Activated effector memory CD4-positive, alpha-beta T cell treated with Interleukin-2 at 50 U/mL for 16 hours (primary cell): ENCODE results near the gene DEFB123.
"Not testable (repeated sequence)": the region's sequence is repeated elsewhere in the genome, so short reads cannot be mapped to it uniquely, and the experiment has no call there.

Experiments
- DNase-seq: peaks from one replicate; pipeline ENCODE4 v3.0.0-alpha.2; 2020

DEFB123 gene, protein sequence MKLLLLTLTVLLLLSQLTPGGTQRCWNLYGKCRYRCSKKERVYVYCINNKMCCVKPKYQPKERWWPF

DNA sequence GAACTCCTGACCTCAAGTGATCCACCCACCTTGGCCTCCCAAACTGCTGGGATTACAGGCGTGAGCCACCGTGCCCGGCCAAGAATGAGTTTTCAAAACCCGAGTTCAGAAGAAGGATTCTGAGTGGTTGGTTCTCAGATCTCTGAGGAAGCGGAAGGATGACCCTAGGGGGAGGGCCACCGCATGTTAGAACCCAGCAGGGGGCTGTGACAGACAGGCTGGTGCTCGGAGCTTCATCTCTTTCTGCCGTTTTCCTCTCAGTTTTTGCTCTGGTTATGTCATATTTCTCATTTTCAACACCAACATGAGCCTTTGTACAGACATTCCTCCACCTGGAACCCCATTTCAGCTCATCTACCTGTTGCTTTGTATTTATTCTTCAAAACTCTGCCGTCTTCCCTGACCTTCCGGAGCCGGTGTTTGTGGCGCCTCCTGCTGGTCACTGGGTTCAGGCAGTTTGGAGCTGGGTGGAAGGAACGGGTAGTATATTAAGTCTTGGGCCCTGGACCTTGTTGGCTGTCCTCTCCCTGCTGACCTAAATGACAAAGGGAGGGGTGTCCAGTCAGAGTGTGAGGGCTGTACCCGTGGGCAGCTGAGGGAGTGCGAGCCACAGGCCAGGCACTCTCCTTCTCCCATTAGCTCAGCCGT lies at the start of gene DEFB123:
Gene DEFB123 (plus strand): TSS at position 621 of the 648 bp plus-strand sequence. CDS start 67 bp downstream, outside the sequence.
- no peak for DNase-seq

DNA sequence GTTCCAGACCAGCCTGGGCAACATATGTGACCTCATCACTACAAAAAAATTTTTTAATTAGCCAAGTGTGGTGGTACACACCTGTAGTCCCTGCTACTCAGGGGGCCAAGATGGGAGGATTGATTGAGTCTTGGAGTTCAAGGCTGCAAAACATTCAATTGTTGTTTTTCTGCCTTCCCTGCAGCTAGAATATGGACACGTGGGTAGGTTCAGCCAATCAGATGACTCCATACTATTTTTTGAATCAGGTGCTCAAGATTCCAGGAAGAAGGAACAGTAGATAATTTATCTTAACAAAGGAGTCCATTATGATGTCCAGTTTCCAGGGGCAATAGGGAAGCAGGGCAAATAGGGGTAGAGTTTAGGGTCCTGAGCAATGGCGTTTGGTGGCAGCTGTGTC lies 47.6 kb upstream of the DEFB123 start:
- no peak for DNase-seq

DNA sequence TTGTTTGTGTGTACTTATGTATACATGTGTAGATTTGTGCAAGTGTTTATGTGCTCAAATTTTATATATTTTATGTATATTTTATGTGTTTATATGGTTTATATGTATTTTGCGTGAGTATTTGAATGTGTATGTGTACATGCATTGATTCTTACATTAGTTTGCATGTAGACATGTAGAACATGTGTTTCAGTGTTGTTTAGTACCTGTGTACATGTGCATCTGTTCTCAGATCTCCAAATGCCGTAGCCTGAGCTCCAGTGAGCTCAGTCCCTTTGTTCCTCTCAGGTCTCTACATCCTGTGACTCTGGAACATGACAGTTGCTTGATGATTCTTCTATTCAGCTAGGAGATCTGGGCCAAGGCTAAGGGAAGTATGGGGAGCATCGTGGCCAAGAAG lies 45.5 kb upstream of the DEFB123 start:
- DNase-seq, result no peak

DNA sequence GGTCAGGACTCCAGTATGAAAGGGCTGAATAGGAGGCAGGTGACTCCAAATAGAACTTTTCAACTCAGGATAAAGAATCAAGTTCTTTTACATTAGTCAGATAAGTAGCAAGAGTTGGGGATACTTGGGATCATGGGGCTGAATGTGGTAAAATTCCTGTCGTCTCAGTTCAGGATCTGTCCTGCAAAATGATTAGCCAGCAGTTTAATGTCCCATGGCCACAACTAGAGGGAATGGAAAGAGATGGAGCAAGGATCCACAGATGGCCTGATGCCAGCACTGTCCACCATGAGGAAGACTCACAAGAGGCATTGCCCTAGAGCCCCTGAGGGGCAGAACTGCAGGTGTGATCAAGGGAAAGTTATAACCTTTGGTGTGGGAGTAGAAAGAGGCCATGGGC lies 36.5 kb upstream of the DEFB123 start:
- no peak for DNase-seq

DNA sequence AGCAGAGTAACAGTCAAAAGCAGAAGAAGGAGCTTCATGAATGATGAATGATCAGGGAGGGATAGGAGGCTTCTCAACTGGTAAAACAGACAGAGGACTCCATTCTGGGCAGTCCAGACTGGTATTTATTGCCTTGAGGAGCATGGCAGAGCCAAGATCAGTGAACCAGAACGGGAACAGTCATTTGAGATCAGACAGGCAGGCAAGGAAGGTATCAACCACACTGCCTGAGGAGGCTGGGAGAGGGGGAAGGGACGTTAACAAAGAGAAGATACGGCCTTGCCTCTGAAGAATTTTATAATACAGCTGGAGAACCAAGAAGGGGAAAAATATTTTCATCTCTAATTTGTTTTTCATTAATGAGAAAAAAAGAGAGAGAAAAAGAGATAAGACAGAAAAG lies 34.3 kb upstream of the DEFB123 start, which contains the start of gene DEFB121:
Gene DEFB121 (minus strand): TSS at position 101 of the 400 bp plus-strand sequence. CDS start 63 bp downstream, at position 38.
- DNase-seq, result no peak

DNA sequence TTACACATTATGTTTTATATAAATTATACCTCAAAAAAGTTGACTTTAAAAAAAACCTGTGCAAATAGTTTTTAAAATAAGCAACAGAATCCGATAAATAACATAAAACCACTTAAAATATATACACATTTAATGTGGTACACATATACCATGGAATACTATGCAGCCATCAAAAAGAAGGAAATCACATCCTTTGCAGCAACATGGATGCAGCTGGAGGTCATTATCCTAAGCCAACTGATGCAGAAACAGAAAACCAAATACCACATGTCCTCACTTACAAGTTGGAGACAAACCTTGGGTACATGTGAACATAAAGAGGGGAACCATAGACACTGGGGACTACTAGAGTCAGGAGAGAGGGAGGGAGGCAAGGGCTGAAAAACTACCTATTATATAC lies 30.4 kb upstream of the DEFB123 start:
- no peak for DNase-seq

DNA sequence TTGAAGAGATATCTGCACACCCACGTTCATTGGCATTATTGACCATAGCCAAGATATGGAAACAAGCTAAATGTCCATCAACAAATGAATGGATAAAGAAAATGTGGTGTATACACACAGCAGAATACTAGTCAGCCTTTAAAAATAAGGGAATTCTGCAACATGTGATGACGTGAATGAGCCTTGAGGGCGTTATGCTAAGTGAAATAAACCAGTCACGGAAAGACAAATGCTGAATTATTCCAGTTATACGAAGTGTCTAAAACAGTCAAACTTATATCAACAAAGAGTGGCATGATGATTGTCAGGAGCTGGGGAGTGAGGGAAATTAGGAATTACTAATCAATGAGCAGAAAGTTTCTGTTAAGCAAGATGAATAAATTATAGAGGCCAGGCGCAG lies 26.1 kb upstream of the DEFB123 start:
- DNase-seq, result no peak

DNA sequence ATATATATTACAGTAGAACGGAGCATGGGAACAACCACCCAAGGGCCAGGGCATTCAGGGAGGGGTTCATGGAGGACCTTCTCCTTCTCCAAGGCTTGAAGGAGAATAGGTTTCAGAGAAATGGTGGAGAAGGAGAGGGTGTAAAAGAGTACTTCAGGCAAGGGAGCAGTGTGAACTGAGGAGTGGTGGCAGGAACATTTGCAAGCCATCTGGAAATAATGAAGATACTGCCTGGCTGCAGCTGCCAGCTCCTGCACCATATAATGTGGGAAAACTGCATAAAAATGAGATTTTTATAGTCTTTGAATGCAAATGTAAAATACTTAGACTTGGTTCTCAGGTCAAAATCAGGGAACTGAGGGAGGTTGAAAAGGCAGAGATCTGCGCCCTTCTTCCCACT lies 24.8 kb upstream of the DEFB123 start:
- DNase-seq, result no peak

DNA sequence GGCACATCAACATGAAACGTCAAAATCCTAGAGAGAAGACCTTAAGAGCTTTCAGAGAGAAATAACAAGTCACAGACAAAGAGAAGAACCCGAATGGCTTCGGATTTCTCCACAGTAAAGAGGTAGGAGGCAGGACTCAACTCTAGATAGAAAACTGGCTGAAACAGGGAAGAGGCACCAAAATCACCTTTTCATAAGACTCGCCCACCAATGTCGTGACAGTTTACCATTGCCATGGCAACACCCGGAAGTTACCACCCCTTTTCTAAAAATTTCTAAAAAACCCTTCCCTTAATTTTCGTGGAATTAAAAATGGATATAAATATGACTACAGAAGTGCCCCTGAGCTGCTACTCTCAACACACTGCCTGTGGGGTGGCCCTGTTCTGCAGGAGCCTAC lies 22.1 kb upstream of the DEFB123 start:
- DNase-seq, result no peak

DNA sequence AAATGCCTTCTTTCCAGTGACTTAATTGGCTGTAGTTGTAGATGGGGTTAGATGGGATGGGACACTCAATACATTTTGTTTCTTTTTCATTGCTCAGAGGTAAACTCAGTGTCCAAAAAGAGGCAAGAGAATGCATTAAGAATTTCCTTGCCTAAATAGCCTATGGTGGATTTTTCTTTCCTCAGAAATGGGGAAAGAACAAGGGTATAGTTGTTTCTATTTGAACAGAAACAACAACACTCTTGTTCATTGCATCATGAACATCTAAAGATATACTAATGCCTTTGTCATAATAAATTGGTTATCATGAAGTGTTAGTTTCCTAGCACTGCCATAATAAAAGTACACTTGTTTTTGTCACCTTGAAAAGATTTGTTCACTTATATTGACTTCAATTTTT lies 14.6 kb upstream of the DEFB123 start:
- DNase-seq, result no peak

DNA sequence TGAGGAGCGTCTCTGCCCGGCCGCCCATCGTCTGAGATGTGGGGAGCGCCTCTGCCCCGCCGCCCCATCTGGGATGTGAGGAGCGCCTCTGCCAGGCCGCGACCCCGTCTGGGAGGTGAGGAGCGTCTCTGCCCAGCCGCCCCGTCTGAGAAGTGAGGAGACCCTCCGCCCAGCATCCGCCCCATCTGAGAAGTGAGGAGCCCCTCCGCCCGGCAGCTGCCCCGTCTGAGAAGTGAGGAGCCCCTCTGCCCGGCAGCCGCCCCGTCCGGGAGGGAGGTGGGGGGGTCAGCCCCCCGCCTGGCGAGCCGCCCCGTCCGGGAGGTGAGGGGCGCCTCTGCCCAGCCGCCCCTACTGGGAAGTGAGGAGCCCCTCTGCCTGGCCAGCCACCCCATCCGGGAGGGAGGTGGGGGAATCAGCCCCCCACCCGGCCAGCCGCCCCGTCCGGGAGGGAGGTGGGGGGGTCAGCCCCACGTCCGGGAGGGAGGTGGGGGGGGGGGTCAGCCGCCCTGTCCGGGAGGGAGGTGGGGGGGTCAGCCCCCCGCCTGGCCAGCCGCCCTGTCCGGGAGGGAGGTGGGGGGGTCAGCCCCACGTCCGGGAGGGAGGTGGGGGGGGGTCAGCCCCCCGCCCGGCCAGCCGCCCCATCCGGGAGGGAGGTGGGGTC lies 13.4 kb upstream of the DEFB123 start:
- not testable (repeated sequence) for DNase-seq

DNA sequence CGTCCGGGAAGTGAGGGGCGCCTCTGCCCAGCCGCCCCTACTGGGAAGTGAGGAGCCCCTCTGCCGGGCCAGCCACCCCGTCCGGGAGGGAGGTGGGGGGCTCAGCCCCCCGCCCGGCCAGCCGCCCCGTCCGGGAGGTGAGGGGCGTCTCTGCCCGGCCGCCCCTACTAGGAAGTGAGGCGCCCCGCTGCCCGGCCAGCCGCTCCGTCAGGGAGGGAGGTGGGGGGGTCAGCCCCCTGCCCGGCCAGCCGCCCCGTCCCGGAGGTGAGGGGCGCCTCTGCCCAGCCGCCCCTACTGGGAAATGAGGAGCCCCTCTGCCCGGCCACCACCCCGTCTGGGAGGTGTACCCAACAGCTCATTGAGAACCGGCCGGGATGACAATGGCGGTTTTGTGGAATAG lies 12.9 kb upstream of the DEFB123 start:
- DNase-seq, result not testable (repeated sequence)

DNA sequence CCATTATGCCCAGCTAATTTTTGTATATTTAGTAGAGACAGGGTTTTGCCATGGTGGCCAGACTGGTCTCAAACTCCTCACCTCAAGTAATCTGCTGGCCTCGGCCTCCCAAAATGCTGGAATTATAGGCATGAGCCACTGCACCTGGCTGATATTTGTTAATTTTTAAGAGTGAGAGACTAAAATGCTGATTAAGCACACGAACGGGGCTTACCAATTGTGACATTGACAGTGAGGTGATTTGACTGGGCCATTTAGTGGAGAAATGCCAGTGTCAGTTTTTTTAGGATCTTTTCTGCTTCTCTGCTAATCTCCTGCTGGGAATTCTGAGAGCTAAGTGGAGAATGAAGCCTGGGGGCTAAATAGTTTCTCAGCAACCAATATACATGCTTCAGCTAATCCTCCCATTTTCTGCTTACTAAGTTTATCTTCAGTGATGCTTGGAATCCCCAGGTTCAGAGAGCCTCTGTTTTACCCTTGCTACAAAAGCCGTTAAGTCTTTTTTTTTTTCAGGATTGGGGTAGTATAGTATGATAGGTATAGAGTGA lies 9.8 kb upstream of the DEFB123 start:
- DNase-seq, result no peak

DNA sequence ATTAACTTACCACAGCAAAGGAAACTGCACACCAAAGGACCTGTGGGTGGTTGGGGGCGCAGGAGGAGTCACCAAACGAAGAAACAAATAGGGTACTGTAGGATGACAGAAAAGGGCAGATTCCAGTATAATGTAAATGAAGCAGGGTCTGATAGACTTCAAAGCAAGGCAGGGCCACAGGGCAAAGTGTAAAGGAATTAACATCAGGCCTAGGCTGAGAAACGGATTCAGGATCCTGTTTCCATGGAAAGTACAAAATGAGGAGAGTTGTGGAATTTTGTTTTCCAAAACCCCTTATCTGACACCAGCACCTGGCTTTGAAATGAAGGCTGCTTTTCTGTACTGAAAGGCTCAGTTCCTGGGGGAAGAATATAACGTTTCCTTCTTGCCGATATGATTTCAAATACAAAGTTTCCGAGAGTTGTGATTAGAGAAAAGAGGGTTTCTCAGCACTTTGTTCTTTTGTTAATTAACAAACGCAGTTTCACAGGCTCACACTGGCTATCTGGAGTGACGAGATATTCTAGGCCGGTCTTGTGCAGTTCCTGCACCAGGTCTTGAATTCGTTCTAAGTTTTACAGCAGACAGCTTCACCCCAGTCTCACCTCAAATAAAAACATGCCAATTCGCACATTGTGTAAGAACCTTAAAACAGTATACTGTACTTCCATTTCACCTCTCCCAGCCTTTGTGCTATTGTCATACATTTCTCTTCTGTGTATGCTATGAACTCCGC lies 5.8 kb downstream of the DEFB123 start:
- DNase-seq, result no peak

DNA sequence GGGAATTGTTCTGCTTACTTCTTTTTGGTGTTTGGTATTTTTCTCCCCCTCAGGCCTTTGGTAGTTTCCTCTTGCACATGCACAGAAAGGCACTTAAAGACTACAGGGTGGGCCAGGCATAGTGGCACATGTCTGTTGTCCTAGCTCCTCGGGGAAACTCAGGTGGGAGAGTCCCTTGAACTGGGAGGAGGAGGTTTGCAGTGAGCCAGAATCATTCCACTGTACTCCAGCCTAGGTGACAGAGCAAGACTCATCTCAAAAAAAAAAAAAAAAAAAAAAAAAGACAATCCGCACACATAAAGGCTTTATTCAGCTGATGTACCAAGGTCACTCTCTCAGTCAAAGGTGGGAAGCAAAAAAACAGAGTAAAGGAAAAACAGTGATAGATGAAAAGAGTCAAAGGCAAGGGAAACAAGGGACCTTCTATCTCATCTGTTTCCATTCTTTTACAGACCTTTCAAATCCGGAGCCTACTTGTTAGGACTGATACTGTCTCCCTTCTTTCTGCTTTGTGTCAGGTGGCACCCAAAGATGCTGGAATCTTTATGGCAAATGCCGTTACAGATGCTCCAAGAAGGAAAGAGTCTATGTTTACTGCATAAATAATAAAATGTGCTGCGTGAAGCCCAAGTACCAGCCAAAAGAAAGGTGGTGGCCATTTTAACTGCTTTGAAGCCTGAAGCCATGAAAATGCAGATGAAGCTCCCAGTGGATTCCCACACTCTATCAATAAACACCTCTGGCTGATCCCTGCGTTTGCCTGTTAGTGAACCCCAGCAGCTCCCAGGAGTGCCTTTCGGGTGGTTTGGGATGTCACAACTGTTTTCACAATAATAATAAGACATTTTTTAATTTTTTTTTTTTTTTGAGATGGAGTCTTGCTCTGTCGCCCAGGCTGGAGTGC lies 9.3 kb downstream of the DEFB123 start:
- no peak for DNase-seq

DNA sequence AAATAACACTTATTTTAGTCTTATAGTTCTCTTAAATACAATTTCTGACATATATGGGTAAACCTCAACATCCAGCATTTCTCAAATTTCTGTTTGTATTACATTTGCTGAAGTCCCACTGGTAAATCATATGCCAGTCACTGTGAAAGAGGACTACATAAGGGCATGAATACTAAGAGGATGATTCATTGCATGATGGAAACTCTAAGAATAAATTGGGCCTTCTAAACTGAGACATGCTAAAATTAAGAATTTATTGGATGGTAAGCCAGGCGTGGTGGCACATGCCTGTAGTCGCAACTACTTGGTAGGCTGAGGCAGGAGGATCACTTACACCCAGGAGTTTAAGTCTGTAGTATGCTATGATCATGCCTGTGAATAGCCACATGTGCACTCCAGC lies 12.1 kb downstream of the DEFB123 start:
- DNase-seq, result no peak

DNA sequence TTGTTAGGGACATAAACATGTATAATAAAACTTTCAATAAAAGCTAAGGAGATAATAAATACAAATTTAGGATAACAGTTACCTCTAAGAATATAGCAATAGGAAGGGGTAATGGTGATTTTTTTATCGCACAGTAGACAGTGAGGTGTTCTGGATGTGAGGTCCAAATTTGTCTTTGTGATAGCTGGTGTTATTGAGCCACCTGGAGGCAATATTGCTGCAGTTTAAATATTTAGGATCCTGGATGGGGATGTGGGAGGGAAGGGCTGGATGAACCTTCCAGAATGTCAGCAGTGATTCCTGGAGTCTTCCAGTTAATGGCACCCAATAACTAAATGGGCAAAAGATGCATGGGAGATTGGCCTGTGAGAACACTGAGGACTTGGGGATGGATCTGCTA lies 13.9 kb downstream of the DEFB123 start:
- no peak for DNase-seq

DNA sequence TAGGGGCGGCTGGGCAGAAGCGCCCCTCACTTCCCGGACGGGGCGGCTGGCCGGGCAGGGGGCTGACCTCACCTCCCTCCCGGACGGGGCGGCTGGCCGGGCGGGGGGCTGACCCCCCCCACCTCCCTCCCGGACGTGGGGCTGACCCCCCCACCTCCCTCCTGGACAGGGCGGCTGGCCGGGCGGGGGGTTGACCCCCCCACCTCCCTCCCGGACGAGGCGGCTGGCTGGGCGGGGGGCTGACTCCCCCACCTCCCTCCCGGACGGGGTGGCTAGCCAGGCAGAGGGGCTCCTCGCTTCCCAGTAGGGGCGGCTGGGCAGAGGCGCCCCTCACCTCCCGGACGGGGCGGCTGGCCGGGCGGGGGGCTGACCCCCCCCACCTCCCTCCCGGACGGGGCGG lies 30.5 kb downstream of the DEFB123 start:
- DNase-seq, result not testable (repeated sequence)

DNA sequence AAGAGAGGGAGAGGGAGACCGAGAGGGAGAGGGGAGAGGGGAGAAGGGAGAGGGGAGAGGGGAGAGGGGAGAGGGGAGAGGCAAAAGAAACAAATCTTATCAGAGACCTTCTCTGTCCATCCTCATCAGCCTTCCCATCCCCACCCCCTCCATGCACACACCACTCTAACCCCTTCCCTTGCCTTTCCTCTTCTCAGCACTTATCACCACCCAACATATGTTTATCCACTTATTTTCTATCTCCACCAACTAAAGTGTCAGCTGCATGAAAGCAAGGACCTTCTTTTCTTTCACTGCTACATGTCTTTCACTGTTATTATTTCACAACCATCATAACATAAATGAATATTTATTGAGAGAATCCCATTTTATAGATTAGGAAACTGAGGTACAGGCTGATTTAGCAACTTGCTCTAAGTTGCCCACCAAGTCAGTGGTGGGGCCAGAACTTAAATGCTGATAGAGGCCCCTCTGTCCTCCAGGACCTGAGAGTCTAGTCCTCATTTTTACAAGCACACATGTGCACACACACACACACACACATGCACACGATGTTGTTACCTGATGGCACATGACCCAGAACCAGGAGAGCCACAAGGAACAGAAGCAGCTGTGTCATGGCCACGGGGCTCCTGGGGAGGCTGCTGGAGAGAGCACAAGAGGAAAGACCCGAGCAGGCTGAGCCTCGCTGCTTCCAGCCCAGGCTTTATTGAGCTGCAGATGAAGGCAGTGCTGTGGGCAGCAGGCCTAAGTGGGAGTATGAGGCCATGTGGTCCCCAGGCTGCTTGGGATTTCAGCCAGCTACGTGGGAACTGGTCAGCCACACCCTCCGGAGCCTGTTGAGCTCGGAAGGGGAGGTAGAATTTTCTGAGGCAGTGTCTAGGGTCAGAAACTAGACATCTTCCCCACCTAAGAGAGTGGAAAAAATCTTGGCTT lies 32.2 kb downstream of the DEFB123 start:
- DNase-seq, result no peak

DNA sequence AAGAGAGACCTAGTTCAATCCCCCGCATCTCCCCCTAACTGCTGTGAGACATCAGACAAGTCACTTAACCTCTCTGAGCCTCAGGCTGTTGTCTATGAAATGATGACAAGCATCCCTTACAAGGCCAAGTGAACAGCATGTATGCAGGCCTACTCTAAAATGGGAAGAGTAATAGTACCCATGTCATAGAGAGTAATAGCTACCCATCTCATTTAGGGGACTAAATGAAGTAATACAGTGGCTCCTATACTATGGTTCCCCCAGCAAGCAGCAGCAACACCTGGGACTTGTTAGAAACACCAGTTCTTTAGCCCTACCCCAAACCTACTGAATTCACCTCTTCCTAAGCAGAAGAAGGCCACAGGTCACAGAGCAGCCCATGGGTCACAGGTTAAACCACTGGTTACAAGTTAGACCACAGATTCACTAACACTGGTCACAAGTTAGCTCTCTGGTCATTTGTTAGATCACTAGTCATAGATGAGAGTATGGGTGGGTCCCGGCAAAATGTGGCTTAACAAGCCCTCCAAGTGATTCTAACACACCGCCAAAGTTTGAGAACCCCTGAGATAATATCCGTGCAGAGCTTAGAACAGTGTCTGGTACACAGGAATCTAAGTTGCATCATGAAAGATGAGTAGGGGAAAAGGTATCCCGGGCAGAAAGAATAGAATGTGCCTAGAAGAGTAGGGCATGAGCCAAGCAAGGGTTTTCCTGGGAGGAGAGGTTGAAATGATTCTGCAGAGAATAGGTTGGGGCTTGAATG lies 33.1 kb downstream of the DEFB123 start:
- DNase-seq, result no peak

DNA sequence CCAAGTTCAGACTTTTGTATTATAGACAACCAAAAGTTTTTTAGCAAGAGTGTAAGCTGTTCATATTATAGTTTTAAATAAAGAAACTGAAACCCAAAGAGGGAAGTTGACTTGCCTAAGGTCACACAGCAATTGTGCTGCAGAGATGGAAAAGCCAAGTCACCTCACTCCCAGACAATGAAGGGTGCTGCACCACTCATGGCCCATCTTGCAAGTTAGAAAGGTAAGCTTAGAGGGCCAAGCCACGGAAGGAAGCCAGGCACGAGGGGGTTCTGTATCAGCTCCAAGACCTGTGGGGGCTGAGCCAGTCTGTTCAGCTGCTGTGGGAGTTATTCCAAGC lies 33.6 kb downstream of the DEFB123 start:
- DNase-seq, result no peak
